RWPE2 (cell line): Measurements from ENCODE around the gene KLF14.
A peak's percentile ranks its signal among the peaks of the same experiment; 100 is the strongest.

Experiments
- ATAC-seq: fragments of 200-7000 bp; cut with Tn5 transposase; 3 replicates; pipeline ENCODE4 v1.9.1; 2021; ENCODE audit warnings: low read depth
- DNase-seq: peaks from one replicate; pipeline ENCODE4 v3.0.0-alpha.2; 2020; ENCODE audit warnings: low spot score
- H3K27ac ChIP-seq: fragments of 450-650 bp; 2 replicates; pipeline ENCODE4 v1.5.1; 2017; ENCODE audit warnings: mild to moderate bottlenecking; ENCODE audit not compliant: poor library complexity, severe bottlenecking
- H3K27me3 ChIP-seq: fragments of 250-450 bp; sonication (Bioruptor Pico); 2 replicates; pipeline ENCODE4 v1.5.1; 2021; ENCODE audit warnings: mild to moderate bottlenecking, moderate library complexity; ENCODE audit not compliant: insufficient read depth, poor library complexity, severe bottlenecking
- H3K36me3 ChIP-seq: fragments of 250-450 bp; sonication (Bioruptor Pico); 2 replicates; pipeline ENCODE4 v1.5.1; 2020; ENCODE audit warnings: low read depth, mild to moderate bottlenecking, moderate library complexity
- H3K4me1 ChIP-seq: fragments of 250-450 bp; sonication (Bioruptor Pico); 2 replicates; pipeline ENCODE4 v1.5.1; 2021; ENCODE audit warnings: mild to moderate bottlenecking, moderate library complexity; ENCODE audit not compliant: insufficient read depth, poor library complexity, severe bottlenecking
- H3K4me3 ChIP-seq: fragments of 250-450 bp; sonication (Bioruptor Pico); 2 replicates; pipeline ENCODE4 v1.5.1; 2021; ENCODE audit warnings: mild to moderate bottlenecking, moderate library complexity; ENCODE audit not compliant: severe bottlenecking
- H3K9me3 ChIP-seq: fragments of 250-450 bp; sonication (Bioruptor Pico); 2 replicates; pipeline ENCODE4 v1.5.1; 2021; ENCODE audit warnings: mild to moderate bottlenecking, moderate library complexity; ENCODE audit not compliant: severe bottlenecking
- TF ChIP-seq, protein P1 (sequence below): fragments of 450-650 bp; IDR thresholded peaks from one replicate; pipeline ENCODE4 v1.5.1; 2017; ENCODE audit warnings: mild to moderate bottlenecking, moderate library complexity; ENCODE audit not compliant: poor library complexity, severe bottlenecking

The KLF14 gene

GRCh38 chr7:130758429-130759056 is 24.5 kb upstream of the KLF14 start:
- no peaks in the 10 kb centered on the region for H3K27me3 ChIP-seq
- no peaks in the 10 kb centered on the region for H3K4me1 ChIP-seq
- H3K9me3 ChIP-seq = no peaks in the 10 kb centered on the region
- TF ChIP-seq, protein P1, sequence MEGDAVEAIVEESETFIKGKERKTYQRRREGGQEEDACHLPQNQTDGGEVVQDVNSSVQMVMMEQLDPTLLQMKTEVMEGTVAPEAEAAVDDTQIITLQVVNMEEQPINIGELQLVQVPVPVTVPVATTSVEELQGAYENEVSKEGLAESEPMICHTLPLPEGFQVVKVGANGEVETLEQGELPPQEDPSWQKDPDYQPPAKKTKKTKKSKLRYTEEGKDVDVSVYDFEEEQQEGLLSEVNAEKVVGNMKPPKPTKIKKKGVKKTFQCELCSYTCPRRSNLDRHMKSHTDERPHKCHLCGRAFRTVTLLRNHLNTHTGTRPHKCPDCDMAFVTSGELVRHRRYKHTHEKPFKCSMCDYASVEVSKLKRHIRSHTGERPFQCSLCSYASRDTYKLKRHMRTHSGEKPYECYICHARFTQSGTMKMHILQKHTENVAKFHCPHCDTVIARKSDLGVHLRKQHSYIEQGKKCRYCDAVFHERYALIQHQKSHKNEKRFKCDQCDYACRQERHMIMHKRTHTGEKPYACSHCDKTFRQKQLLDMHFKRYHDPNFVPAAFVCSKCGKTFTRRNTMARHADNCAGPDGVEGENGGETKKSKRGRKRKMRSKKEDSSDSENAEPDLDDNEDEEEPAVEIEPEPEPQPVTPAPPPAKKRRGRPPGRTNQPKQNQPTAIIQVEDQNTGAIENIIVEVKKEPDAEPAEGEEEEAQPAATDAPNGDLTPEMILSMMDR = peak; percentile 93
- no peak overlapping the region for H3K27ac ChIP-seq
- no peaks in the 10 kb centered on the region for H3K36me3 ChIP-seq
- H3K4me3 ChIP-seq = no peak overlapping the region
- no peak for ATAC-seq
- DNase-seq = no peak

- no peak for ATAC-seq
- Histone ChIP-seq H3K4me3 (no peak overlapping the region), H3K9me3 (no peaks in the 10 kb centered on the region), H3K27me3 (peaks cover 6% of the 10 kb centered on the region), H3K36me3 (no peaks in the 10 kb centered on the region), H3K4me1 (no peaks in the 10 kb centered on the region), H3K27ac (no peak overlapping the region)
- TF ChIP-seq, protein P1 = no peak
- no peak for DNase-seq
These were observed 22.3 kb upstream of the KLF14 start for GRCh38 chr7:130756316-130756715.

- peaks cover 34% of the 10 kb centered on the region for H3K27me3 ChIP-seq
These were observed 18.4 kb upstream of the KLF14 start for GRCh38 chr7:130752424-130752823.

DNA sequence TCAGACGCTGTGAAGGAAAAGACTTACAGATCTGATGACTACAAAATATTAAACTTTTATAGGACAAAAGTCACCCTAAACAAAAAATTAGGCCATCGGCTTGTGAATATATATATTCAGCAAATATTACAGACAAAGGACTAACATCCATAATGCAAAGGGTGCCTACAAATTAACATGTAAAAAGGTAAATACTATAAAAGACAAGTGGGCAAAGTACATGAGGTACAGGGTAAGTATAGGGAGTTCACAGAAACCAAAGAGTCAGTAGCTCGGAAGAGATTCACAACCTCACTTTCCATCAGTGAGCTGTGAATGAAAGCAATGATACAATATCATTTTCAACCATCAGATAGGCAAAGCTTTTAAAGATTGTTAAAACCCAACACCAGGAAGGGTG is 16.7 kb upstream of the KLF14 start:
- no peaks in the 10 kb centered on the region for H3K36me3 ChIP-seq
- H3K4me1 ChIP-seq = no peaks in the 10 kb centered on the region
- no peak overlapping the region for H3K4me3 ChIP-seq
- H3K27me3 ChIP-seq = peaks cover 50% of the 10 kb centered on the region
- DNase-seq = no peak
- ATAC-seq = no peak
- H3K9me3 ChIP-seq = no peaks in the 10 kb centered on the region
- TF ChIP-seq, protein P1 = no peak
- H3K27ac ChIP-seq = no peak overlapping the region

More at GRCh38 chr7:130752424-130752823, 18.4 kb upstream of the KLF14 start:
- ATAC-seq = no peak
- Histone ChIP-seq H3K9me3 (no peaks in the 10 kb centered on the region), H3K36me3 (no peaks in the 10 kb centered on the region), H3K4me1 (no peaks in the 10 kb centered on the region), H3K4me3 (no peak overlapping the region), H3K27ac (no peak overlapping the region)
- TF ChIP-seq, protein P1 = no peak
- no peak for DNase-seq
